Peyer's patch (tissue), 4 donors: ENCODE data around the gene RSPH1. TPM values are rescaled to one million over a fixed set of nuclear protein-coding genes. Genes with fewer than 3 reads are reported as not detected.

Experiments
- DNase-seq, 3 donors: peaks; one replicate each; pipeline ENCODE4 v3.0.0-alpha.2; 2017 to 2019
- H3K27ac ChIP-seq, 4 donors: fragments of 200-600 bp; sonication (generic); one replicate each; pipeline ENCODE4 v1.5.1; 2016 to 2019
- H3K27me3 ChIP-seq, 2 donors: fragments of 200-600 bp; sonication (generic); one replicate each; pipeline ENCODE4 v1.5.1; 2019
- H3K36me3 ChIP-seq, 3 donors: fragments of 200-600 bp; sonication (generic); one replicate each; pipeline ENCODE4 v1.5.1; 2016 to 2019
- H3K4me1 ChIP-seq, 4 donors: fragments of 200-600 bp; sonication (generic); one replicate each; pipeline ENCODE4 v1.5.1; 2016 to 2019
- H3K4me3 ChIP-seq, 4 donors: fragments of 200-600 bp; sonication (generic); 1 replicate in 3 of 4; 2 replicates in 1 of 4; pipeline ENCODE4 v1.5.1; 2016 to 2019; ENCODE audit warnings: mild to moderate bottlenecking in 1 of 4
- H3K9me3 ChIP-seq, 4 donors: fragments of 200-600 bp; sonication (generic); one replicate each; pipeline ENCODE4 v1.5.1; 2016 to 2019; ENCODE audit warnings: mild to moderate bottlenecking in 1 of 4
- POLR2A ChIP-seq, 2 donors: fragments of 450-650 bp; IDR thresholded peaks; one replicate each; pipeline ENCODE4 v1.5.1; 2017; ENCODE audit warnings: antibody characterized with exemption in 2 of 2, mild to moderate bottlenecking in 2 of 2, moderate library complexity in 2 of 2
- total RNA-seq, 4 donors: library from RNA; depleted of rRNA; stranded (reverse); fragments of >200 nt; gene quantifications; one replicate each; pipeline ENCODE4 v1.1.0, GENCODE V29; 2016
- TF ChIP-seq, protein P1 (sequence below), 6 experiments: fragments of 450-650 bp in 4 of 6; fragments of 200-600 bp in 2 of 6; sonication (generic) in 1 of 6; IDR thresholded peaks; one replicate each; pipeline ENCODE4 v1.5.1; 2017 to 2019; ENCODE audit warnings: antibody characterized with exemption in 6 of 6, mild to moderate bottlenecking in 3 of 6, moderate library complexity in 1 of 6

The RSPH1 gene
- total RNA-seq, 4 donors from 2014 or later: 2.5 to 11.0 (median 6.7) TPM

DNA sequence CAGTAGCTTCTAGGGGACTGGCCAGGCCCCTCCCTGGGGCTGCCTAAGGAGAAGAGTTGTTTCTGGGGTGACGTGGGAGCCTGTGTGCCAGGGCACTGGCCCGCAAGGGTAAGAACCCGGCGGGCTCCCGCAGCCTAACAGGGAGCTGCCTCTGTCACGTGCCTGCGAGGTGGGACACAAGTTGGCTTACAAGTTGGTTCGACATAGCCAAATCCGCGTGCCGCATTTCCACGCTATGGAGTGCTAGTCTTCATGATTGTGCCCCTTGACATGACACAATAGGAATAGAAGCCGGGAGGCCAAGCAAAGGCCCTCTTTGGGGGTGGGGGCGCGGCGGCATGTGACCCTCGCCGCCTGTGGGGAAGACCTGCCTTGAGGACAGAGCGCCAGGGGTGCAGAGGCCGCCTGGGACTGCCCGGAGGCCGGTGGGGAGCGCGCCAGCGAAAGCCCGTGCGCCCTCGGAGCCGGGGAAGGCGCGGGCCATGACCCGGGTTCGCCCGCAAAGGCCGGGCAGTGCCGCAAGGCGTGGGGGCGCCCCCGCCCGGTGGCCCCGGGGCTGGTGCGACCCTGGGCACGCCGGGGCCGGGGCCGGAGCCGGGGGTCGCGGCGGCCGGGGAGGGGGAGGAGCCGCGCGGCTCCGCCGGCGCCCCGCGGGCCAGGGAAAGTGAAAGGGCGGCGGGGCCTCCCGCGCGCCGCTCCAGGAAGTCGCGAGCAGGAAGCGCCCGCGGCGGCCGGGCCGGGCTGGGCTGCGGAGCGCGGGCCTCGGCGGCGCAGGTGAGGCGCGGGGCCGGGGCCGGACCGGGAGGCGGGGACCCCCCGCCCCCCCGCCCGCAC is 17.3 kb upstream of the RSPH1 start, which contains the start of gene SLC37A1:
SLC37A1 (plus strand) TSS at position 702 of the 834 bp plus-strand sequence. CDS start 4,603 bp downstream, outside the sequence.
- TF ChIP-seq POLR2A (IDR thresholded peaks at IDR 0.05): peak in 1 of 2 donors; percentile 68
- TF ChIP-seq, protein P1, sequence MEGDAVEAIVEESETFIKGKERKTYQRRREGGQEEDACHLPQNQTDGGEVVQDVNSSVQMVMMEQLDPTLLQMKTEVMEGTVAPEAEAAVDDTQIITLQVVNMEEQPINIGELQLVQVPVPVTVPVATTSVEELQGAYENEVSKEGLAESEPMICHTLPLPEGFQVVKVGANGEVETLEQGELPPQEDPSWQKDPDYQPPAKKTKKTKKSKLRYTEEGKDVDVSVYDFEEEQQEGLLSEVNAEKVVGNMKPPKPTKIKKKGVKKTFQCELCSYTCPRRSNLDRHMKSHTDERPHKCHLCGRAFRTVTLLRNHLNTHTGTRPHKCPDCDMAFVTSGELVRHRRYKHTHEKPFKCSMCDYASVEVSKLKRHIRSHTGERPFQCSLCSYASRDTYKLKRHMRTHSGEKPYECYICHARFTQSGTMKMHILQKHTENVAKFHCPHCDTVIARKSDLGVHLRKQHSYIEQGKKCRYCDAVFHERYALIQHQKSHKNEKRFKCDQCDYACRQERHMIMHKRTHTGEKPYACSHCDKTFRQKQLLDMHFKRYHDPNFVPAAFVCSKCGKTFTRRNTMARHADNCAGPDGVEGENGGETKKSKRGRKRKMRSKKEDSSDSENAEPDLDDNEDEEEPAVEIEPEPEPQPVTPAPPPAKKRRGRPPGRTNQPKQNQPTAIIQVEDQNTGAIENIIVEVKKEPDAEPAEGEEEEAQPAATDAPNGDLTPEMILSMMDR (IDR thresholded peaks at IDR 0.05): peak in 3 of 6 experiments; percentile 4 to 38 (median 7)
- peak in 2 of 3 donors; percentile 43 to 75 for DNase-seq
- no peaks in the 10 kb centered on the region for H3K27me3 ChIP-seq
- H3K4me1 ChIP-seq: peaks cover 0 to 30% (median 2%) of the 10 kb centered on the region in 4 donors
- H3K4me3 ChIP-seq: peak within 1 kb of the TSS; percentile 69 to 99 (median 78)
- H3K9me3 ChIP-seq: peaks cover 0 to 3% (median 0%) of the 10 kb centered on the region in 4 donors
- H3K27ac ChIP-seq: peak within 1 kb of the TSS; percentile 78 to 94 (median 84)
- peaks cover 0 to 7% (median 0%) of the 10 kb centered on the region in 3 donors for H3K36me3 ChIP-seq

DNA sequence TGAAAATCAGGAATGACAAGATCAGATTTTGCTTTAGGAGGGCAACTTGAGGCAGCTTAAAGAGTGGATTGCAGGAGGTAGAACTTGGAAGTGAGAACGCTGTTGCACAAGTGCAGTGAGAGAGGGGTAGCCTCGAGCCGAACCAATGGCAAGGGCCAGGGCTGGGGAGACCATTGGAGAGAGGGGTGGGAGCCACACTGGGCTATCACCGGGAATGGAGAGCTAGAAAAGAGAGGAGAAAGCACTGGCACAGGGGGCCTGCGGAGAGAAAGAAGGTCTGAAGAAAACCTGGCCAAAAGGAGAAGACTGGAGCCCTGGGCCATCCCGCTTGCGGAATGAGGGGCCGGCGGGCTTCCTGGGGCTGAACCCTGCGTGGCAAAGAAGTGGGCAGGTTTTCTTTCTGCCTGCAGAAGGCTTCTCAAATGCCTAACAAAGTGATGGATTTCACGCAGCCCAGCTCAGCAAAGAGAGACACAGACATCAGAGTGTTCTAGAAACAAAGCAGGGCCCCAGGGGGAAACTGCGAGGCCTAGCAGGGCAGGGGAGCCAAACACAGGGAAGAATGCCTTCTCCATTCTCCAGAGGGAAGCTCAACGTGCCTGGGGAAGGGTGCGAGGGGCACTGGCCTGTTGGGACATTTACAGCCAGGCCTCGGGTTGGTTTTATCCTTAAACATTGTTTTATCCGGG is 16.5 kb upstream of the RSPH1 start:
- no peak overlapping the region for H3K4me3 ChIP-seq
- no peak for TF ChIP-seq POLR2A (IDR thresholded peaks at IDR 0.05)
- TF ChIP-seq, protein P1 (IDR thresholded peaks at IDR 0.05): no peak
- H3K36me3 ChIP-seq: no peaks in the 10 kb centered on the region
- H3K27me3 ChIP-seq: no peaks in the 10 kb centered on the region
- H3K9me3 ChIP-seq: peaks cover 0 to 3% (median 0%) of the 10 kb centered on the region in 4 donors
- peaks cover 0 to 26% (median 0%) of the 10 kb centered on the region in 4 donors for H3K4me1 ChIP-seq
- H3K27ac ChIP-seq: peak overlapping the region in 2 of 4 donors; percentile 85 to 94
- DNase-seq: peak in 1 of 3 donors; percentile 8

DNA sequence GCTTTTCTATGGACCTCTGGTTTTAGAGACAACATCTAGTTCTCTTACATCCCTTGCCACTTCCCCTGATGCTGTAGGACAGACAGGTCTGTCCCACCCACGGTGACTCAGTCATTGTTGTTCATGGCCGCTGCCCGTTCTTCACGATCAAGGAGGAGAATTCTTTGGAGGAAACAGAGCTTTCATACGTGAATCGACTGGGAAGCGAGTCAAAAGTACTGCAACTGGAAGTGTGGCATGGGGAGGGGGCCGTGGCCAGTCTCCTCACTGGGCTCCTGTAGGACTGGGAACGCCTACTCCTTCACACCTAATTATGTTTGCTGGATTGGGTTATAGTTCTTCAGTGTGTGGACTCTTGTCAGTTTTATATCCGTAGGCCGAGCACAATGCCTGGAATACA is 13.2 kb upstream of the RSPH1 start:
- DNase-seq: peak in 1 of 3 donors; percentile 7
- Histone ChIP-seq H3K9me3 (peaks cover 0 to 2% (median 0%) of the 10 kb centered on the region in 4 donors), H3K27me3 (no peaks in the 10 kb centered on the region), H3K4me3 (no peak overlapping the region), H3K27ac (no peak overlapping the region), H3K4me1 (peaks cover 0 to 3% (median 0%) of the 10 kb centered on the region in 4 donors), H3K36me3 (no peaks in the 10 kb centered on the region)
- TF ChIP-seq POLR2A (IDR thresholded peaks at IDR 0.05): no peak
- TF ChIP-seq, protein P1 (IDR thresholded peaks at IDR 0.05): no peak

DNA sequence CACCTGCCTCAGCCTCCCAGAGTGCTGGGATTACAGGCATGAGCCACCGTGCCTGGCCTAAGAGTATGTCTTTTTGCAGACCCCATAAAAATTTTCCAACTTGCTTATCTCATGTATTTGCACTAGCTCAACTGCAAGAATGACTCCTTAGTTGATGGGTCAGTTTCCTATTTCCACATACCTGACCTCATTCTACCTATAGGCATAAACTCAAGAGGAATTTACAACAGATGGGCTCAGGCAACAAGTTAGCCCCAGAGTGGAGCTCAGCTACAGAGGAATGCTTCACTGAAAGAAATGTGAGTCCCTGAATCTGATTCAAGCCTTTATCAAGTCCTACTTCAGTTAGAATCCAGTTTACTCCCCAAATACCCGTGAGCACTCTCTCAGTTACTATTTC is 12.3 kb upstream of the RSPH1 start:
- Histone ChIP-seq H3K4me1 (peaks cover 0 to 3% (median 0%) of the 10 kb centered on the region in 4 donors), H3K9me3 (no peaks in the 10 kb centered on the region), H3K36me3 (no peaks in the 10 kb centered on the region), H3K27ac (no peak overlapping the region), H3K27me3 (no peaks in the 10 kb centered on the region), H3K4me3 (no peak overlapping the region)
- TF ChIP-seq, protein P1 (IDR thresholded peaks at IDR 0.05): no peak
- TF ChIP-seq POLR2A (IDR thresholded peaks at IDR 0.05): no peak
- DNase-seq: no peak

DNA sequence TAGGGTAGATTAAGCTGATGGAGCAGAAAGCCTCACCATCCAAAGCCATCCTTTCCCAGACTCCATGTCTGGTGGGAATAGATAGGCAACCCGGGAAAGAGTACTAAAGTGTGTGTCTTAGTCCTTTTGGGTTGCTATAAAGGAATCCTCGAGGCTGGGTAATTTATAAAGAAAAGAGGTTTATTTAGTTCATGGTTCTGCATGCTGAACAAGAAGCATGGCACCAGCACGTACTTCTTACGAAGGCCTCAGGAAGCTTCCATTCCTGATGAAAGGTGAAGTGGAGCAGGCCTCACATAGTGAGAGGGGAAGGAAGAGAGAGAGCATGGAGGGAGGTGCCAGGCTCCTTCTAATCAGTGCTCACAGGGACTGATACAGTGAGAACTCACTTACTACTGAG is 11.4 kb upstream of the RSPH1 start:
- Histone ChIP-seq H3K4me1 (no peaks in the 10 kb centered on the region), H3K9me3 (no peaks in the 10 kb centered on the region), H3K27ac (no peak overlapping the region), H3K36me3 (no peaks in the 10 kb centered on the region), H3K27me3 (no peaks in the 10 kb centered on the region), H3K4me3 (no peak overlapping the region)
- DNase-seq: no peak
- TF ChIP-seq POLR2A (IDR thresholded peaks at IDR 0.05): no peak
- TF ChIP-seq, protein P1 (IDR thresholded peaks at IDR 0.05): no peak
